GM19463 (cell line): ENCODE data around the gene EEF1A2.

Experiments
- ATAC-seq: cut with Tn5 transposase; IDR thresholded peaks from one replicate; pipeline ENCODE4 v1.9.1; 2021; ENCODE audit warnings: mild to moderate bottlenecking, moderate library complexity; ENCODE audit not compliant: unreplicated experiment

Gene EEF1A2

DNA sequence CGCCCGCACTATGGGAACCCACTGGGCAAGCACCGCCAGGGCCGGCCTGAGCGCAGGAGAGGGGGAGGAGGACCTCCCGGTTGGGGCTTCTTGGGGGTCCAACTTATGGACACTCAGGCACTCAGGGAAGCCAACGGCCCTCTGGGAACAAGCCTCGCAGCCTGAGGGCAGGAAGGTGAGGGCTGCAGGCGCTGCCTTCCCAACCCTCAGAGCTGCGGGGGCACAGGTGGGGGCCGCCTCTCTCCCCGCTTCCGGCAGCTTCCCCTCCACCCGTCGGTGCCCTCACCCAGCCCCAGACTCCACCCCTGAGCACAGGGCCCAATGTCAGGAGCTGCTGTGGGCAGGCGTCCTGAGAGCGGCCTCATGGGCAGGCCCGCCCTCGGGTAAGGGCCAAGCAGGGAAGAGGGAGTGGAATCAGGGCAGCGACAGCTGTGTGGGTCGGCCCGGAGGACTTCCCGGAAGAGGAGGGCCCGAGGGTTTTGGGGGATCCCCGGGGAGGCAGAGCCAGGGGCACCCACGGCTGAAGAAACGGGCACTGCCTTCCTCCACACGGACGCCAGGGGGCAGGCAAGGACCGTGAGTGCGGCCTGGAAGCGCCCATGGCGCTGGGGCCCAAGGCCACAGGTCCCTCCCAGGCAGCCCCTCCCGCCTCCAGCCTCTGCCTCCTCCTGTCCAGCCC lies 38.8 kb upstream of the EEF1A2 start:
- peak; percentile 89 for ATAC-seq

DNA sequence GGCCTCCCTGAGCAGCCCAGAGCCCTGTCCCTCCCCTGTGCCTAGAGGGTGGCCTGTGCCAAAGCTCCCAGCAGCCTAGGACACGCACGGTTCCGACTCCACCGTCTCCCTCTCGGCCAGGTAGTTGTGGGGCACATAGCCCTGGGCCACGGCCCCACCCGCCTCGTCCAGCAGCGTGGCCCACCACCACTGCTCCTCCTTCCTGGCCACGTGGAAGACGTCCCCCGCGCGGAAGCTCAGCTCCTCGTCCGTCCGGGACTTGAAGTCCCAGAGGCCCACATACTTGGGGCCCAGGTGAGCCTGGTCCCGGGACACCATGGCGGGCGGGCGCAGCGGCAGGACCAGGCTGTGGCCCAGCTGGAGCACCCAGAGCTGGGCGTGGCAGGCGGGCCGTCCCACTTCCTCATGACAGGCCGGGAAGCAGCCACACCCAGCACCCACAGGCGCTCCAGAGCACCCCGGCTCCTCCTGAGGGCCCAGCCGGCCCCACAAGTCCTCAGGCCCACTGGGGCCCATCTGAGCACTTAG lies 38.2 kb upstream of the EEF1A2 start, which contains the start of gene PTK6:
PTK6 (minus strand) TSS at position 380 of the 528 bp plus-strand sequence; CDS start at position 318, 62 bp downstream.
- peak; percentile 24 for ATAC-seq

DNA sequence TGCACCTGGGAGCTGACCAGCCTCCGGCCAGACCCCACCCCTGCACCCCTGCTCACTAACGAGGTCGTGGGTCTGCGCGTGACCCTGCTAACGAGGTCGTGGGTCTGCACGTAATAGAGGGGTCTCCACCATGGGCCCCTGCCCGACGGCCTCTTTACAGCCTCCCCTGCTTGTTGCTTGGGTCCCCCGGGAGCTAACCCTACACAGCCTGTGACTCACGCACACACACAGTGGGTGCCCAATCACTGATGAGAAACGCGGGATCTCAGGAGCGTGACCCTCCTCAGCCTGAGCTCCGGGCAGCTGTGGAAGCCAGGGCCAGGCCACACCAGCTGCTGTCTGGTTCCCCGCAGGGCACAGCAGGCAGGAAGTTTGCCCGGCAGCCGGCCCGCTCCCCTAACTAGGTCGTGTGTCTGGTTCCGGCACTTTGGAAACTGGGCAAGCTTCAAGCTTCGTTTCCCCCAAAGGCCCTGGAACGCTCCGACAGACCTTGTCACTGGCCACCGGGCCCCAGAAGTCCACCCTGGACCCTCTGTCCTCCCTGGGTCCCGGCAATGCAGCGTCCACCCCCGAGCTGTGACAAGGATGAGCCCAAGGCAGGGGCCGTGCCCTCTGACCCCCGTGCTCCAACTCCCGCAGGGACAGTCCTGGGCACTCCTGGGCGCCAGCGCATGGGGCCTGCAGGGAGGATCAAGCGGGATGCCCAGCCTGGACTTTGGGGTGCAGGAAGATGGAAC lies 37.5 kb upstream of the EEF1A2 start:
- no peak for ATAC-seq

DNA sequence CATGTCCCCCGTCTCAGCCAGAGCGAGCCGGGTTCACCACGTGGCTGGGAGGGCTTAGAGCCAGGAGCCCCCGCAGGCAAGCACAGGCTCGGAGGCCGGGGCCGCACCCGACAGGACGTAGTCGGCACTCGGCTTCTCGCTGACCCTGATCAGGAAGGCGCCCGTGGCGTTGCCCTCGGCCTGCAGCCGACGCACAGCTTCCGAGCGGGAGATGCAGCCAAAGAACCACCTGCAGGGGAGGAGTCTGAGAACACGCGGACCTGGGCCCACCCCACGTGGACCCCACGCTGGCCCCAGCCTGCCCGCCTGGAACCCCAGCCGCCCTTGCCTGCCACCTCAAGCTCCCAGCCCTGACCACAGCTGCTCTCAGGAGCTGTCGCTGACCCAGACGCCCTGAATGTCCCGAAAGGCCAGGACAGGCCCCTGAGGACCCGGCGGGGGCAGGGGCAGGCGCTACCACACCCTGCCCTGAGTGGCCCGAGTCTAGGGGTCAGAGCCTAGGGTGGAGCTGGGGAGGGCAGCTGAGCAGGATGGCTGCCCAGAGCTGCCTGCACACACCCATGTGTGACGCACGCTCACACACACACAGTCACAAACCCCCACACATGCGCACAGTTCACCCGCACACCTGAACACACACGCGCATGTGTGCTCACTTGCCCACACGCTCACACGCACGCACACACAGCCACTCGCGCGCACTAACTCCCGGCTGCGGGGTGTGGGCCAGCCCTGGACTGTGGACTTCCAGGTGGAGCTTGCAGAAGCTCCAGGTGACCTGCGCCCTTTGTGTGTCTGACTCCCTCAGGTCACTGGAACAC lies 36.2 kb upstream of the EEF1A2 start:
- no peak for ATAC-seq

DNA sequence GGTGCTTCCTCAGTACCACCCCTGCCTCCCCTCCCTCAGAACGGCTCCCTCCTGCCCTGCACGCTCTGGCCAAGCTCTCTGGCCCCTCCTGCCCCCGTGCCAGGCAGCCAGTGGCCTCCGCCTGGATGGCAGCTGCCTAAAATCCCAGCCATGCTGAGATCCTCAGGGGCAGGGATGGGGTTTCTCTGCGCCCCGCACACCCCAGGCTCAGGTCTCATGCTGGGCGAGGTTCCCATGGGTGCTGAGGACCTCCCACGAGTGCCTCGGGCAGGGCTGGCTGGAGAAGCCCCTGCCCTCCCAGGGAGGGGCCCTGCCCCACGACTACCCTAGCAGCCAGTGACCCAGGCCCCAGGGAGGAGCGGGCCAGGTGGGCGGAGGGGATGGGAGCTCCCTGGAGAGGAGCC lies 35.5 kb upstream of the EEF1A2 start:
- ATAC-seq, result no peak

DNA sequence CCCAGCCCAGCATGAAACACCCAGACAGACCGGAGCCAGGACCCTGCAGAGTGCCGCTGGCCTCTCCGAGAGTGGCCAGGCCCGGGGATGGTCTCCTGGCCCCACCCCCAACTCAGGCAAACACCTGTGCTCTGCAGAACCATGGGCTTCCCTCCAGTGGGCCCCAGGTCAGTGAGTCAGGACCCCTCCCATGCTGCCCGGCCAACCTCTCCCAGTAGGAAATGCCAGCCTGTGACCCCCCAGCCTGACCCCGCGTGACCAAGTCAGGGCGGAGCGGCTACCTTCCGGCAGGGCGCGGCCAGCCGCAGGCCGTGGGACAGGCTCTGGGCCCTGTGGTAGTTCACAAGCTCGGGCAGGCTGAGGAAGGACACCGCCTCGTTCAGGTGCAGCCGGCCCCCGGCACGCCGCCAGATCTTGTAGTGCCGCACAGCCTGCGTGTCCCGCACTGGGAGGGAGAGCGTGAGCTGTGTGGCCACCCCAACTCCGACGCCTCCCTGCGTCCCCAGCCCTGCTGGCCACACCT lies 35.0 kb upstream of the EEF1A2 start:
- no peak for ATAC-seq

DNA sequence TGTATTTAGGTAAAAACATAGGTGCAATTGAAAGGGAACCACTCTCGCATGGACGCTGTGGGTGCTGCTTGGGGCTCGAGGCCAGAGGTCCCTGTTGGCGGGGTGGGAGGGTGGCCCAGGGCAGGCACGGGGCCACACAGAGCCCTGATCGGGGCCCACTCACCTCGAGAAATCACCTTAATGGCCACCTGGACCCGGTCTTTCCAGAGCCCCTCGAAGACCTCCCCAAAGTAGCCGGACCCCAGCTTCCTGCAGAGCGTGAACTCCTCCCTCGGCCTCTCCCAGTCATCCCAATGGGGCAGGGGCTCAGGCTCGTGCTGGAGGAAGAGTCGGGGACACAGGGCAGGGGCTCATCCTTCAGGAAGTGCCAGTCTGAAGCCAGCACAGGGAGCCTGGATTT lies 34.5 kb upstream of the EEF1A2 start:
- ATAC-seq, result no peak

DNA sequence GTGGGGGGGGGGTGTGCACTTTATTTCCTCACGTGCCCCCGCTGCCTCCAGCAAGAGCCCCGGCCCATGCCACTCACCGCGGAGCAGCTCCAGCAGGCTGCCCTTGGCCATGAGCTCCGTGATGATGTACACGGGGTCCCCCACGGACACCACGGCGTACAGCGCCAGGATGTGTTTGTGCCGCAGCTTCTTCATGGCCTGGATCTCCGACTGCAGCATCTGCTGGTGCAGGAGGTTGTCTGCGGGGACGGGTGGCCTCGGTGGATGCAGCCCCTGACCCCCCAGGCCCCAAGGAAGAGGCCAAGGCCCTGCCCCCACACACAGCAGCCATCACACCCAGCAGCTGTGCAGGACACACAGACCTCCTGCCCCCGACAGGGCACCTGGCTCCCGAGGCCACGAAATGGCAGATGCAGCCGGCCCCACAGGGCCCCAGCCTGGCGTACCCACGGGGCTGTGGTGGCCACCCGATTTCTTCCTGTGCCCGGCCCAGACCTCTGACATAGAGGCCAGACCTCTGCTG lies 33.6 kb upstream of the EEF1A2 start:
- ATAC-seq, result no peak

DNA sequence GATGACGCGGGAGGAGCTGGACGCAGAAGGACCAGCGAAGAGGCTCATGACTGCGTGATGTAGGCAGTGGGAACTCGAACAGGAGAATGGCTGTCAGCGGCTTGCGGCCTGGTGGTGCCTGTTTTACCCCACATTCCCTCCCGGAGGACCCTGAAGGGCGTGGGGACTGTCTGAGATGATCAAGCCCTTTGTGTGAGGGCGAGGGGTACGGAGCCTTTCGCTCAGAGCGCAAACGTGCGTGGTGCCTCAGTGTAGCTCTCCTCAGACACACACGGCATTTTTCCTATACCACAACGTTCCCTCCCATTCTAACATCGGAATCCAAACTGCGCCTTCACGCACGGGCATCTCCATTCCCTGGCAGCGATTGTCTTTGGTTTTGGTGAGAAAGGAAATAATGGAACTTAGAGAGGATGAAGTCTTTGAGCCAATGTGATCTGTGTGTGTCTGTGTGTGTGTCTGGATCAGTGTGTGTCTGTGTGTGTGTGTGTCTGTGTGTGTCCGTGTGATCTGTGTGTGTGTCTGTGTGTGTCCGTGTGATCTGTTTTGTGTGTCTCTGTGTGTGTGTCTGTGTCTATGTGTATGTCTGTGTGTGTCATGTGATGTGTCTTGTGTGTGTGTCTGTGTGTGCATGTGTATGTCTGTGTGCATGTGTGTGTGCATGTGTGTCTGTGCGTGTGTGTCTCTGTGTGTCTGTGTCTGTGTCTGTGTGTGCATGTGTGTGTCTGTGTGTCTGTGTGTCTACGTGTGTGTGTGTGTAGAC lies 33.0 kb upstream of the EEF1A2 start:
- no peak for ATAC-seq

DNA sequence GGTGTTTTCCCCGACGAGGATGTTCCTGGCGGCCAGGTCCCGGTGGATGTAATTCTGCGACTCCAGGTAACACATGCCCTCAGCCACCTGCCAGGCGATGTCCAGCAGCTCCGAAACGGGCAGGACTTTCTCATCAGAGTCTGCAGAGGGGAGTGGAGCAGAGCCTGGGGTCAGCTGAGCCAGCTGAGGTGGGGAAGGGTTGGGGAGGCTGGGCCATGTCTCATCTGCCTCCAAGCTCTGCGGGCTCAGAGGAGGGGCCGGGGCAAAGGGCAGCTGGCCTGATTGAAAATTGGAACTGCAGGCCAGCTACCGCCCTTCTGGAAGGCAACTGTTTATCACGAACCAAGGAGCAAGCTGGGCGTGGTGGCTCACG lies 31.9 kb upstream of the EEF1A2 start:
- ATAC-seq, result no peak

DNA sequence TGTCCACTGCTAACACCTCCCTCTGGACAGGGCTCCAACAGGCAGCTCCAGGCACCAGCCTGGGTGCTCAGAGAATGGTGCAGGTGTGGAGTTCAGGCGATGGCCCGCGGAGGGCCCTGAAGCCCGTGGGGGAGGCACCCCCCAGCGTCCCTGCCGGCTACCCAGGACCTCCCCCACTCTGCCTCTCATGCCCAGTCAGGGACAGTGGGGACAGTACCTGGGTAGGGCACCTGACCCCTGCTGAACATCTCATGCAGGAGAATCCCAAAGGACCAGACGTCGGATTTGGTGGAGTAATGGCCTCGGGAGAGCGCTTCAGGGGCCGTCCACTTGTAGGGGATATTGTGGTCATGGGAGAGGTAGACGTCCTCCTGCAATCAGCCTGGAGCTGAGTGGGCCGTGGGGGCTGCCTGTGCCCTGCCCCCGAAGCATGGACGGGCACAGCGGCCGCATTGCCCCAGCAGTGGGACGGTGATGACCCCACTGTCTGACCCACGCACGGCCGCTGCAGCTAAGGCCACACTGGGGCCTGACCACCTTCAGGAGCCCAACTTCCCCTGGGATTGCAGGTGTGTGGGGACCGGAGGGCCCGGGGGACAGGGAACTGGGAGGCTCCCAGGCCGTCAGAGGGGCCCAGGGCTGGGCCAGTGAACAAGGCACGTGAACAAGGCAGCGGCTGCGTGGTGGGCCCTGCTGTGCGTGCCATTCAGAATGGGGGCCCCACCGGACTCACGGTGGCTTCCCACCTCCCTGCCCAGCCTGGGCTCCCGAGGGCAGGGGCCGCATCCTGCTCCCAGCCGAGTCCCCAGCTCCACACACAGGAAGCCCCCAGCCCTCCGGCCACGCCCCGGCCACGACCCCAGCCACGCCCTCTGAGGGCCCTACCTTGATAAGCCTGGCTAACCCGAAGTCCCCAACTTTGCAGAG lies 31.2 kb upstream of the EEF1A2 start:
- no peak for ATAC-seq

DNA sequence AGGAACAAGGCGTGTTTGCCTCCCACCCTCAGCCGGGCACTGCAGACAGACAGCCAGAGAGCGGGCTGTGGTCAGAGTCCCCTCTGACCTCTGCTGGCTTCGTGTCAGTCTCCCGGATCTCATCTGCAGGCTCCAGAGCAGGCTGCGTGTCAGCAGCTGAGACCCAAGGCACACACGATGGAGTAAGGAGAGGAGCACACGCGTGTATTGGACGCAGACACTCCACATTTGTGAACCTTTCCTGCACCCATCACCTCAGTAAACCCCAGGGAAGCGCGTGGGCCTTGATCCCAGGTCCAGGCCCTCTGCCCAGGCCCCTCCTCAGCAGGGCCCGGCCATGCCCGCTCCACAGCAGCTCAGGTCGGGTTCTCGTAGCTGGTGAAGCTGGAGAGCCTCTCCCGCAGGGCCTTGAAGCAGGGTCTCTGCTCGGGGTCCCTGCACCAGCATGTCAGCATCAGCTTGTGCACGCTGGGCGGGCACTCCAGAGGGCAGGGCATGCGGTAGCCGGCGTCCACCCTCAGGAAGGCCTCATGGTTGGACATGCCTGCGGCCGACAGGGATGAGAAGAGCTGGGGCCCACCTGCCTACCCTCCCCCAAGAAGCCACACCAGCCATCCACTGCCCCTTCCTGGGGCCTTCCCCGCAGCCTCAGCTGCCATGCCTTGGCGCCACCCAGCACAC lies 30.4 kb upstream of the EEF1A2 start:
- no peak for ATAC-seq

DNA sequence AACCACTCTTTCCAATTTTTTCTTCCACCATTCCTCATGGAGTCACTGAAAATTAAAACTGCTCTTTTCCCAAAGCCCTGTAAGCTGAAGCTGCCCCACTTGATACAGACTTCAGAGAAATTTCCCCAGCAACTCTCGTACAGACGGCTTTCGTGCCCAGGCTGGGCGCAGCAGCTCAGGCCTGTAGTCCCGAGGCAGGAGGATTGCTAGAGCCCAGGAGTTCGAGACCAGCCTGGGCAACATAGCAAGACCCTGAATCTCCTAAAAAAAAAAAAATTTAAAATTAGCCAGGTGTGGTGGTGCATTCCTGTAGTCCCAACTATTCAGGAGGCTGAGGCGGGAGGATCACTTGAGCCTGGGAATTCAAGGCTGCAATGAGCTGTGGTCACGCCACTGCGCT lies 28.3 kb upstream of the EEF1A2 start:
- no peak for ATAC-seq

DNA sequence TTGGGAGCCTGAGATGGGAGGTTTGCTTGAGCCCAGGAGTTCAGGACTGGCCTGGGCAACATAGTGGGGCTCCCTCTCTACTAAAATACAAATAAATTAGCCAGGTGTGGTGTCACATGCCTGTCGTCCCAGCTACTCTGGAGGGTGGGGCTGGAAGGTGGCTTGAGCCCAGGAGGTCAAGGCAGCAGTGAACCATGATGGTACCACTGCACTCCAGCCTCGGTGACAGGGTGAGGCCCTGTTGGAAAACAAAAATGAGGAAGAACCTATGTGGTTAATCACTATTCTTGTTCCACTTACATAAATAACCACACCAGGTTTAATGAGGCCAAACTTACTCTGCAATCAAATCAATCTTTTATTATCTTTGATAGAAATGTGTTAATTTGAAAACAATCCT lies 27.1 kb upstream of the EEF1A2 start:
- no peak for ATAC-seq

DNA sequence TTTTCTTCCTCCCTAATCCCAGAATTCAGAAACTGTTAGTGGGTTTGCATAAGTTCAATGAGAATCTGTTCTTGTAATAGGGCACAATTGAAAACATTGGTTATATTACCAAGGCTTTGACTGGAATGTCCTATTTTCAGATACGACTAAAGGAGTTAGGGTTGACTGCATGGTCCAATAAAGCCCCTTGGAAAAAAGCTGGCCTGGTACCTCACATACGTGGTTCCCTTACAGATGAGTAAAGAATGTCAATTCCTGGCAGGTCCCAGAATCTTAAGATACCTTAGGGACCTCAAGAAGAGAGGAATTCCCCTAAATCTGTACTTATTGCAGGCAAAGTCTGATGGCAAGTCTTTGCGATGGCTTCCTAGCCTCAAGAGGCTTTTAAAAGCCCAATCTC lies 26.3 kb upstream of the EEF1A2 start:
- ATAC-seq, result no peak

DNA sequence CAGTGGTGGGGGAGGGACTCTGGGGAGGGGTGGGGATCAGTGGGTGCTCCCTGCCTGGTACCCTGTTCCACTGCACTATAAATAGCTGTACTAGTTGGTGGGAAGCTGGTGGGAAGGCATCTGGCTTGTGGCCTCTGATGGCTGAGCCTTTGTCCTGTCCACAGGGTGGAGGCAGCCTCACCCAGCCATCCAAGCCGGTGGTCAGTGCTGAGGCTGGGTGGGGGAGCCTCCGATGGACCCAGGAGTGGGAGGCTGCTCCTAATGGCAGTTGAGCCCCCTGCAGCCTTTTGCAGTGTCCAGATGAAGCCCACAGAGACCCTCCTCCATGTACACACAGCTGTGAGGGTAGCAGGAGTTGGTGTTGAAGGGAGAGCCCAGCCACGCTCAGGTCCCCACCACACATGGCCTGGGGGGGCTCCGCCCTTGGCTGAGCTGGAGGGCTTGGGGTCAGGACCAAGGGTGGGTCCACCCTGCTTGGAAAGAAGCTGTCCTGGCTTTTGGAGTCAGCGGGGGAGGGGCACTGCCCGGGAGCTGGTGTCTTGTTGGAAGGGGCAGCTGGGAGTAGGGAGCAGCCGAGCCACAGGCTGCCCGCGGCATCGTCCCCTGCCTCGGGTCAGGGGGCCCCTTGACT lies 24.2 kb upstream of the EEF1A2 start:
- ATAC-seq, result no peak

DNA sequence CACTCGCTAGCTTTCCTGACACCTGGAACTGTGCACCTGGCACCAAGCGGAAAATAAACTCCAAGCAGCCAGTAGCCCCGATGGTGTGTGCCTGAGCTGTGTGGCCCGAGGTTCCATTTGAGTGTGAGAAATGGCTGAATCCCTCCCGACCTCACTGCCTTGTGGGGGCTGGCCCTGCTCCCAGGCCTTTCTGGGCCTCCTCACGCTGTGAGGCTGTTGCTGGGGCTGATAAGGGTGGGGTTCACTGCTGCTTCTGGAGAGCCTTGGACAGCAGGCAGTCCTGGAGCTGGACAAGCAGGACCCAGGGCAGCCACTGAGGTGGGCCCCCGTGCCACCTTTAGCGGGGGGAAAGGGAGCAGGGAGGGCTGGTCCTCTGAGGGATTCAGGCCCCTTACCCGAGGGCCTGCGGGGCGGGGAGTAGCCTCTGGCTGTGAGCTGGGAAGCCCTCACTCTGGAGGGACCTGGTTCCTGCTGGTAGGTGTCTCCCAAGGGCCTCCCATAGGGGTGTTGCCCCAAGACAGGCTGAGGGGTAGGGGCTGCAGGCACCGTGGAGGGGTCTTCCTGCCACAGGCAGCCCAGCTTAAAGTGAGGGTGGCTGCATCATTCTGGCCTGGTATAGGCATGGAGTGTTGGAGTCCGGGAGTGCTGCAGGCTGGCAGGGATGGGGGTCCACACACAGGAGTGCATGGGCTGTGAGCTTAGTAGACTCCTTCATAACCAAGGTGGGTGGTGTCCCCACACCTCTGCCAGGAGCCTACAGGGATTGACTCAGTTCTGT lies 23.4 kb upstream of the EEF1A2 start:
- no peak for ATAC-seq
